SU-DHL-6 (cell line): ENCODE data around the gene SUCO.

Experiments
- CTCF ChIP-seq: fragments of 200-600 bp; sonication (generic); IDR thresholded peaks from one replicate; pipeline ENCODE4 v1.5.1; 2017; ENCODE audit warnings: antibody characterized with exemption, mild to moderate bottlenecking, low read length, moderate library complexity; ENCODE audit not compliant: insufficient read depth, poor library complexity, severe bottlenecking
- EZH2phosphoT487 ChIP-seq: fragments of 200-600 bp; sonication (generic), shearing (Covaris generic); conservative IDR thresholded peaks from 2 replicates; pipeline ENCODE4 v1.6.1; 2018; ENCODE audit warnings: mild to moderate bottlenecking, antibody characterized with exemption, low read length, moderate library complexity, mixed read lengths

- TF ChIP-seq CTCF (no peak), EZH2phosphoT487 (no peak)
Observed at GRCh38 chr1:172561252-172561651, 28.3 kb downstream of the SUCO start.
